ENCODE measurements around the gene TMEM81.
A peak's percentile ranks its signal among the peaks of the same experiment; 100 is the strongest.

The TMEM81 gene

DNA sequence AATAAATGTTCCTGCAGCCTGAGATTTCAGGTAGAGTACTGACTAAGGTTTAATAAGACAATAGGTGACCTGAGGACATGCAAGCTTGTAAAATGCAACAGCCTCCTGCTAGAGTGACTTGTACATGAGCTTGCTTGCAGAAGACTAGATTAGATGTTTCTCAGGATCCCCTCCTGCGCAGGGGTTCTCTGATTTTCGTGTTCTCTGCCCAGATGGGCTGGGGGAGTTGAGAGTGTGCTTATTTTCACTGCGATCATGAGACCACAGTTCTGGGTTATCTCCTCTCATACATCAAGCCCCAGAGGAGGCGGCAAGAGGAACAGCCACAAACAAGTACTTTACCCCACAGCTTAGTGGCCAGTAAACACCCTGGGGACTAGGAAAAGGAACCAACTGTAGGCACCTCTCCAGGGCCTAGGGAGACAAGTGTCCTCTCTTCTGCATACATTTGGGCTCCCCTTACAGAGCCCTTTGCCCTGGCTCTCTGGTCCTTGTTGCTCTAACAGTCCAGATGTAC lies 8.0 kb downstream of the TMEM81 start:
- DNase-seq (ENCODE audit: low spot score): no peak

DNA sequence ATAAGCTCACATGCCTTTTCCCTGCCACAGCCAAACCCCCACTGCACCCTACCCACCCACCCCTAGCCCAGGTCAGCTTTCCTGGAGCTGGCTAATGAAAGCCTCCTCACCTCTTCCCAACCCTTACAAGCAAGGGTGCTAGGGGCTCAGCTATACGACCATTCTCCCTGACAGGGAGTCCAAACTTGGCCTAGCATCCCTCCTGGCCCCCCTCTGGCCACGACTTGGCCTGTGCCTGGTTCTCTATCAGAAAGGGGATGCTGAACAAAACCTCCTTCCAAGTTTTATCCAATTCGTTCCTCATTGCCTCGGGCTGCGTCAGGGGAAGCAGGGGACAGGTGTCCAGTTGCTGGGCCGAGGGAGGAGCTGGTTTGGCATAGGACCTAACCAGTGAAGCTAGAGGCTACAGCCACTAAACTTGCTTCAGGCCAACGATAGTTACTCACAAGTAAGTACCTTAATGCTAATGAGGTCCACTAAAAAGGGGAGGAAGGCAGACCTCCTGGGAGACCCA lies 8.6 kb downstream of the TMEM81 start:
- DNase-seq (ENCODE audit: low spot score): no peak

DNA sequence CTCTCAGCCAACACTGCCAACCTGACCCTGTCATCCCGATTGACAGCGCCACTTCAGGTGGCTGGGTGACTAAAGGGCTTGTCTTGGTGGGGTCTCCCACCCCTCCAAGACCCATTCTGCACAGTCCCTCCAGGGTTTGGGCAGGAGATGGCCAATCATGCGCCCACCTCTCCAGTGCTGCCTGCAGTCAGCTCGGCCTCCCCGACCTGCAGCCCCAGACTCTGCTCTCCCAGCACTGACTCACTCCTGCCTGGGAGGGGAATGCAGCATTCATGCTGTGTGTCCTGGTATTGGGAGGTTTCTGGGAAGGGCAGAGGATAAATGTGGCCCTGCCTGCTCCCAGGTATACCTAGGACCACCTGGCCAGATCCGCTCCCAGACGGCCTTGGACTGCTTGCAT lies 9.7 kb downstream of the TMEM81 start:
- DNase-seq (ENCODE audit: low spot score): no peak

DNA sequence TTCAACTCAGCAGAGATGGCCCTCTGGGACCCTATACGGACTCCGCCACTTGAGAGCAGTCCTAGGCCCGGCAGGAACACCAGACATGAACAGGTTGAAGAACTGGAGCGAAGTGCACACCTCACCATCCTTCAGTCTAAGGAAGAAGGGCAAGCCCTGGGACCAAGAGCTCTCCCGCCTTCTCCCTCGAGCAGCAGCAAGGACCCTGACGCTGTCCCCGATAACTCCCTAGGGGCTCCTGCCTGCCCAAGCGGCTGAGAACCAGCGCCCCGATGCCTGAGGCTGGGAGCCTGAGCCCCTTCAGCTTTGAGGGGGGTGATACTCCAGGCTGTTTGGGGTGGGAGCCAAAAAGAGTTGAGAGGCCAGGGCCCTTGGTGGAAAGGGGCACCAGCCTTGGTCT lies 10.2 kb downstream of the TMEM81 start:
- DNase-seq (ENCODE audit: low spot score): no peak

DNA sequence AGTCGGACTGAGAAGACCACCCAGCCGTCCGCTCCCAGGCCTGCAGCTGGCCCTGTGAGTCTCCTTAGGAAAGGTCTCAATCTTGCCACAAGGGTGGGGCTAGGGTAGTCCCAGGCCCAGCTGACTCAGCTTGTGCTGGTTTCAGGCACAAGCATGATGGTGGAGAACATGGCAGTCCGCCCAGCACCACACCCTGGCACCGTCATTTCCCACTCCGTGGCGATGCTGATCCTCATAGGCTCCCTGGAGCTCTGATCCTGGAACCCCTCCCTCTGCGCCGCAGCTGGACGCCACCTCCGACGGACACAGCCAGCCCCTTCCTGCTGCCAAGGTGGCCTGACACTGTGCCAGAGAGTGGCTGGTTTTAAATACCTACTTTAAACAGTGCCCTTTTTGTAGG lies 10.7 kb downstream of the TMEM81 start:
- peak; percentile 15 for DNase-seq (ENCODE audit: low spot score)

DNA sequence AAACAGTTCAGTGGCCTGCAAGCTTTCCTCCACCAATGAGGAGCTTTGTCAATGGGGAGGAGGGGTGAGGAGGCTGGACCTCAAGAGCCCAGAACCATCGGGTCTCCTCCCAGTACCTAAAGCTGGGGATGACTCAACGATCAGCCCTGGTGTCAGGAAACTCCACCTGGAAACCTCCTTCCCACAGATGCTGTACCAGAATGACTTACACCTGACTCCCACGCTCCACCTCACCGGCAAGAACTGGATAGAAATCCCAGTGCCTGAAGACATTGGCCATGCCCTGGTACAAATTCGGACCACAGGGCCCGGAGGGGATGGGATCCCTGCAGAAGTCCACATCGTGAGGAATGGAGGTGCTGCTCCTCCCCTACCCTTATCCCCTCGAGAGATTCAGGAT lies 11.4 kb downstream of the TMEM81 start:
- no peak for DNase-seq (ENCODE audit: low spot score)

DNA sequence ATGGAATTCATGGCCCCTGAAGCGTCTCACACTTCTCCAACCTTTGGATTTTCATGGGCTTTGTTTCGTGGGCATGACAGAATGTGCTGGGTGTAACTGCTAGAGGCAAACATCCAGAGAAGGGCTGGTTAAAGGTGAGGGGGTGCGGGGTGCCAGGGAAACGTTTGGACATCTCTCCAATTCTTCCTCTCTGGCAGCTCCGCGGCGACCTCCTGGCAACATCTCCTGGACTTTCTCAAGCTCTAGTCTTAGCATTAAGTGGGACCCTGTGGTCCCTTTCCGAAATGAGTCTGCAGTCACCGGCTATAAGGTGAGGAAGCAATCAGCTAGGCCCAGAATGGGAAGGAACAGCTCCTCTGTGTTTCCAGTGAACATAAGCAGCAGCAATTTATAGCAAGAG lies 12.0 kb downstream of the TMEM81 start:
- no peak for DNase-seq (ENCODE audit: low spot score)

DNA sequence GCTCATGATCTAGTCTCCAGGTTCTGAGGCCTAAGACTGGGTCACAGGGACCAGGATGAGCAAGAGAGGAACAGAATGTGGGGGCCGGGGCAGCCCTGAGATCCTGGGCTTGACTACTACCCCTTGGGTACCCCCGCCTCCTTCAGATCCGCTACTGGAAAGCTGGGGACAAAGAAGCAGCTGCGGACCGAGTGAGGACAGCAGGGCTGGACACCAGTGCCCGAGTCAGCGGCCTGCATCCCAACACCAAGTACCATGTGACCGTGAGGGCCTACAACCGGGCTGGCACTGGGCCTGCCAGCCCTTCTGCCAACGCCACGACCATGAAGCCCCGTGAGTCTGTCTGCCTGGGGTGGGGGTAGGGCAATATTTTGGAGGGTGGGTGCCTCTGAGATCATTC lies 12.5 kb downstream of the TMEM81 start:
- no peak for DNase-seq (ENCODE audit: low spot score)

DNA sequence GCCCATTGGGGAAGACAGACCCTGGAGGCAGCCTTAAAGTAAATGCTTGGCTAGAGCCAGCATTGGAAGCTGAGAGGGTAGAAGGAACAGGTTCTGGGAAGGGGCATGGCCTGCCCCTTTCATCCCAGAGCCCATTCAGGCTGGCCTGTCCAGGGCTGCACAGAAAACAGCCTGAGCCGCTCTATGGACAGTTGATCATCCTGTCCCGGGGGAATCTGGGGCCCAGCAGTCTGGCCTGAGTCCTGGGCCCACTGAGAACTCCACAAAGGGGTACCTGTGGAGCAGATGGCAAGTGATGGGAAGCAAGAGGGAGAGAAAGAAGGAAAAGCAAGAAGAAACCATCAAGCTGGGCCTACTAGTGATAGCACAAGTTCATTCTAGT lies 13.2 kb downstream of the TMEM81 start:
- DNase-seq (ENCODE audit: low spot score): no peak

DNA sequence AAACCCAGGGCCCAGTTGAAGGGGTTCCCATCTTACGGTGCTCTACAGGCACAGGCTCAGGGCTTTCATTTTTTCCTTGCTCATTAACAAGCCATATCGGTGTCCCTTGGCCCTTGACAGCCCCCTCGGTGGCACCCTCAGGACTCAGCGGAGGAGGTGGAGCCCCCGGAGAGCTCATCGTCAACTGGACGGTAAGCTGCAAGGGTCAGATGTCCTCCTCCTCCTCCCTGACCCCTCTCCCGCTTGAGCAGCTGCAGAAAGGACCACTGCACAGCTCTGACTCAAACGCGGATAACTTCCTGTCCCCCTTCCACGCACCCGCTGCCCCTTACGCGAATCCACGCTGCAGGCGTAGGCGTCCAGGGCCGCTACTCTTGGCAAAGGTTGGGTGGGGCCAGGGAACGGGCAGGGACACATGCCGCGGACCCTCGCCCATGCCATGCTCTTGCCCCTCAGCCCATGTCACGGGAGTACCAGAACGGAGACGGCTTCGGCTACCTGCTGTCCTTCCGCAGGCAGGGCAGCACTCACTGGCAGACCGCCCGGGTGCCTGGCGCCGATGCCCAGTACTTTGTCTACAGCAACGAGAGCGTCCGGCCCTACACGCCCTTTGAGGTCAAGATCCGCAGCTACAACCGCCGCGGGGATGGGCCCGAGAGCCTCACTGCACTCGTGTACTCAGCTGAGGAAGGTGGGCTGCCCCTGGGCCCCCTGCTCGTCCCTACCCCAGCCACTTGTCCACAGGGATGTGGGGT lies 14.7 kb downstream of the TMEM81 start:
- no peak for DNase-seq (ENCODE audit: low spot score)

DNA sequence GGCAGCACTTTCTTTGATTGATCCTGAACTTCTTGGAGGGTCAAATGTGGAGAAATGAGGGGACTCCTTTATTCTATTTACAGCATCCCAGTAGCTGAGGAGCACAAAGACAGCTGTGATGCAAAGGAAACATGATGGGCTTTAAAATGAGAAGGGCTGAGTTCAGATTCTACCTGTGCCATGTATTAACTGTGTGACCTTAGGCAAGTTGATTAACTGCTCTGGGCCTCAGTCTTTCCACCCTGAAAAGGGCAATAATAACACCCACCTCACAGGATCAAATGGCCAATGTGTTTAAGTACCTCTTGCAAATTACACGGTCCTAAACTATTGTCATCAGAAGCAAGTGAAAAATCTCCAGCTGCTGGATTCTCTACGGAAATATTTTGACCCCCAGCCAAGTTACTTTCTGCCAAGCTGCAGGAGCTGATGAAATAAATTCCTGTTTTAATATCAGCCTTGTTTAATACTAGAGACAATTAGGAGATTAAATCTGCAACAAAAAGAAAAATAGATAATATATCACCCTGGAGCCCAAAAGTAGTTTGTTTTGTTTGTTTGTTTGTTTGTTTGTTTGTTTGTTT lies 15.7 kb downstream of the TMEM81 start:
- DNase-seq (ENCODE audit: low spot score): no peak

DNA sequence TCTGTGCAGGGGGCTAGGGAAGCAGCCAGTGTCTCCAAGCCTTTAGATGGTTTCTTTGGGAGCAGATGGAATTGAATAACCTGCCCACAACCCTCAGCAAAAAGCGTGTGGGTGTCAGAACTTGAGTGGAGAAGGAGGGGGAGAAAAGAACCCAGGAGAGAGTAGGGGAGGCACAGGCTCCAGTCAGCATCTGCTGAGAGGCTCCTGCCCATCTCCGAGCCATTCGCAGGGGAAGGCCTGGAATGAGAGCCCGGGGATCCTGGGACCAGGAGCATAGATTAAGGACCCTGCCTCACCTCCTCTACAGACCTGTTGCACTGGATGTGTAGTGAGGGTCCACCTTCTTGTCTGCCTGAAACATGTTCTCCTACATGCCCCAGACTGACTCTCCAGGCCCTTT lies 16.3 kb downstream of the TMEM81 start:
- no peak for DNase-seq (ENCODE audit: low spot score)

DNA sequence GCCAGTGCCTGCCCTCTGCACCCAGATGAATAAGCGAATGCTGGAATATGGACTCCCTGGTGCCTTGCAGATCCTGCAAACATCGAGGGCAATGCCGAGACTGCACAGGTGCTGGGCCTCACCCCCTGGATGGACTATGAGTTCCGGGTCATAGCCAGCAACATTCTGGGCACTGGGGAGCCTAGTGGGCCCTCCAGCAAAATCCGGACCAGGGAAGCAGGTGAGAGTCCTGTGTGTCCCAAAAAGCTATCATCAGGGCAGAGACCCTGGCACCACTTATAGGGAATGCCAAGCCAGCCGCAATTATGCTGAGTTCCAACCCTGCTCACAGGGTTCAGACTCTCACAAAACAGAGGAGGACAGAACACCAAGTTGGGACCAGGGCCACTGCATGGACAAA lies 17.2 kb downstream of the TMEM81 start:
- DNase-seq (ENCODE audit: low spot score): no peak

DNA sequence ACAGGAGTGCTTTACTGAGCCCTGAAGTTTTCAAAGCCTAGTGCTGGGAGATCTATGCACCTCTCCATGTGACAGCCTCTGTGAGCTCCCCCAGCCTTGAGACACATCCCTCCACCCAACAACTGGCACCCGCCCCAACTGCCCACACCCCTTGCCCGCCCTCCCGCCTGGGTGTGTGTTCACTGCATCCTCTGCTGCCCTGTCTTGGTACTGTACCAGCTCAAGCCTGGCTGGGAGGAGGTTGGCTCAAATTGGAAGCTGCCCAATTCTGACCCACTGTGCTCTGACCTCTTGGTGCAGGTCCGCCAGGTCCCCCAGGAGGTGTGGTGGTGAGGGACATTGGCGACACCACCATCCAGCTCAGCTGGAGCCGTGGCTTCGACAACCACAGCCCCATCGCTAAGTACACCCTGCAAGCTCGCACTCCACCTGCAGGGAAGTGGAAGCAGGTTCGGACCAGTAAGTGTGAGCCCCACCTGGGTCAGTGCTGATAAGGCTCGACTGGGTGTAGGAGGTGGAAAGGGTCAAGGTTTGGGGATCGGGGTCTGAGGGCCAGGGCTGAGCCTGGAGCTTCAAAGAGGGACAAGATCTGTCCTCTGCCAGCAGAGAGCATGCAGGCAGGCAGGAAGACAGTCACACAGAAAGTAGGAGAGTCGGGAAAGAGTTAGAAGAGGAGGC lies 18.0 kb downstream of the TMEM81 start:
- DNase-seq (ENCODE audit: low spot score): no peak

DNA sequence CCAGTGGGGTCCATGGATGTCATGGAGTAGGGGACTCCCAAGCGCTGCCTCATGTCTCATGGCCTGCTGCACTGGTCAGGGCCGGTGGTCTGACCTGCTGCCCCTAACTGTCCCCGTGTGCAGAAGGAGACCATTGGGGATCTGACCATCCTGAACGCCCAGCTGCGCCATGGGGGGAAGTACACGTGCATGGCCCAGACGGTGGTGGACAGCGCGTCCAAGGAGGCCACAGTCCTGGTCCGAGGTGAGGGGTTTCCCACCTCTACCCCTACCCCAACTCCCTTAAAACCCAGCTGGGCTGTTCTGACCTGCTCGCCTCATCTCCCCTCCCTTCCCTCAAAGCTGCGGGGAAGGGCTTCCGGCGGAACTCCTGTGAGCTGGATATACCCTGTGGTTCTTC lies 18.6 kb downstream of the TMEM81 start:
- DNase-seq (ENCODE audit: low spot score): no peak

DNA sequence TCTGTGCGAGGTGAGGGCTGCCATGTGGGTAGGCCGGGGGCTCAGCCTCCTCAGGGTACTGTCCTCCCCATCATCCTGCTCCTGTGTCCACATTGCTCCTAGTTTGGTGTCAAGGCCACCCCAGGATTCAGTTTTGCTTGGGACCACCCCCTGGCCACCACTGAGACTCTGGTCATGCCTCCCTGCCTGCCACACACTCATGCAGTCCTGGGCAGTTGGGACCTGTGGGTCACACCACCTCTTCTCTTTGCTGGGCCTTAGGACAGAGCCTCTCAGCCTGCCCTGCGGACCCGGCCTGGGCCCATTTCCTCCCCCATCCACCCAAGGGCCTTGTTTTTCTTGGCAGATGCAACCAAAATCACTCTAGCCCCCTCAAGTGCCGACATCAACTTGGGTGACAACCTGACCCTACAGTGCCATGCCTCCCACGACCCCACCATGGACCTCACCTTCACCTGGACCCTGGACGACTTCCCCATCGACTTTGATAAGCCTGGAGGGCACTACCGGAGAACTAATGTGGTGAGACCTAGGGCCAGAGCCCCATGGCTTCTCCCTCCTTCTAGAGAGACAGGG lies 19.4 kb downstream of the TMEM81 start:
- DNase-seq (ENCODE audit: low spot score): no peak

DNA sequence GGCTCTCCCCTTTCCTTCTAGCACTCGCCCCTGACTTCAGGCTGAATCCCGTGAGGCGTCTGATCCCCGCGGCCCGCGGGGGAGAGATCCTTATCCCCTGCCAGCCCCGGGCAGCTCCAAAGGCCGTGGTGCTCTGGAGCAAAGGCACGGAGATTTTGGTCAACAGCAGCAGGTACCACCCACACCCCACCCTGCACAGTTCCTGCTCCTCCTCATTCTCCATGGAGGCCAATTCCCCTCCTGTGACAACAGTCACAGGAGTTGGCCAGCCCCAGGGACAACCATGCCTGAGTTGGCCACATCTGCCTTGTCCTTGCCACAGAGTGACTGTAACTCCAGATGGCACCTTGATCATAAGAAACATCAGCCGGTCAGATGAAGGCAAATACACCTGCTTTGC lies 20.0 kb downstream of the TMEM81 start:
- no peak for DNase-seq (ENCODE audit: low spot score)

DNA sequence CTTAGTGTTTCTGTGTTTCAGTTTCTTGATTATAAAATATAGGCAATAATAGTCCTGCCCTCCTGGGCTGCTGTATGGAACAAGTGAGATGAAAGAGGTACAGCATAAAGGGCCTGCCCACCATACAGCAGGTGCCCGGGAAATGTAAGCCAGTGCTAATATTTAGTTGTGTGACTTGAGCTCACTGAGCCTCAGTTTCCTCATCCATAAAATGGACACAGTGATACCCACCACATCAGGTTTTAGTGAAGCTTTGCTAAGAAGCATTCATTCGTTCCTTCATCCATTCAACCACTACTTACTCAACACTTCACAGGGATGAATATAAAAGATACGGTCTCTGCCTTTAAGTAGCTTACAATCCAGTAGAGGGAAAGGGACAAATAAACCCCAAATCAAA lies 21.4 kb downstream of the TMEM81 start:
- DNase-seq (ENCODE audit: low spot score): no peak

DNA sequence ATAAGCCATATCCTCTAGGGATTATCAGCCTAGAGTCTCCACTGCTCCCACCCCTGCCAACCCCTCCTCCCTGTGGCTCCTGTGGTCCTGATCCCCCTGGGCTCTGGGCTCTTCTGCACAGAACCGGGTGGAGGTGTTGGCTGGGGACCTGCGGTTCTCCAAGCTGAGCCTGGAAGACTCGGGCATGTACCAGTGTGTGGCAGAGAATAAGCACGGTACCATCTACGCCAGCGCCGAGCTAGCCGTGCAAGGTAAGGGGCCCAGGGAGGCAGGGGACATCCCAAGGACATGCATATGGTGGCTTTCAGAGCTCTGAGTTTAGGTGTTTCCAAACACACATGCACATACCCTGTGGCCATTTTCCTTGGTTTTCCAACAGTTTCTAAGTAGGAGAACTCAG lies 21.9 kb downstream of the TMEM81 start:
- no peak for DNase-seq (ENCODE audit: low spot score)

DNA sequence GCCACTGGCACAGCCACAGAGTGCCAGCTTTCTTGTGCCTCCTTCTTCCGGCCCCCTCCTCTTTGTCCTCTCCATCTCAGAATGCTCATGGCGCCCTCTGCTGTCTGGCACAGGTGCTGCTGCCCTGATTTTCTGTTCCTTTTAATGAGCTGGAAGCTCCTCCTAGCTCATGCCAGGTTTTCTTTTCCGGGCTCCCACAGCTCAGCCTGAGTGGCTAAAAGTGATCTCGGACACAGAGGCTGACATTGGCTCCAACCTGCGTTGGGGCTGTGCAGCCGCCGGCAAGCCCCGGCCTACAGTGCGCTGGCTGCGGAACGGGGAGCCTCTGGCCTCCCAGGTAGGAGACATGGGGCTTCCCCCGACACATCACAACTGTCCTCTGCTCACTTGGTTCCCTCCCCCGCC lies 22.6 kb downstream of the TMEM81 start:
- DNase-seq (ENCODE audit: low spot score): peak; percentile 53

DNA sequence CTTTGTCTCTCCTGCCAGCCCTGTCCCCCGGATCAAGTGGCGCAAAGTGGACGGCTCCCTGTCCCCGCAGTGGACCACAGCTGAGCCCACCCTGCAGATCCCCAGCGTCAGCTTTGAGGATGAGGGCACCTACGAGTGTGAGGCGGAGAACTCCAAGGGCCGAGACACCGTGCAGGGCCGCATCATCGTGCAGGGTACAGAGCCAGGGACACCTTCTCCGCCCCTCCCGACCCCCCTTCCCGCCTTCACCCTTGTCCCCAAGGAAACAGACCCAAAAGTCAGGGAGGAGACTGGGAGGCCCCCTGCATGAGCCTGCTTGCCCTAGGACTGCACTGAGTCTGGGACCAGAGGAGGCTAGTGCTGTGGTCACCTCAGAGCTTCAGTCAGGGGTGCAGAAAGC lies 23.0 kb downstream of the TMEM81 start:
- DNase-seq (ENCODE audit: low spot score): no peak

DNA sequence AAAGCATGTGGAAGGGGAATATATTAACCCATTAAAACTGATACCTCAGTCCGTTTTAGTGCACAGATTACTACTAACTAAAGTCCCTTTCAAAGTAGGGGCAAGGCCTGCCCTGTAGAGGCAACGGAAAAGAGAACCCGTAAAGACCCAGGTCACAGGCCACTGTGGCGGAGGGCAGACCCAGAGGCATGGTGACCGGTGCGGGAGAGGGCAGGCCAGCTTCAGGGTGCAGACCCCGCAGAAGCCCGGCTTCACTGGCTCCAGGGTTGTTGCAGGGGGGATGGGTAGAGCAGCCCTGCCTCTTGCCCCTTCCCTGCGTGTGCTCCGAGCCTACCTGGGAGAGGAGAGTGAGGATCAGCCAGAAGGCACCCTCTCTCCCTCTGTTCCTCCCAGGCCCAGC lies 23.5 kb downstream of the TMEM81 start:
- DNase-seq (ENCODE audit: low spot score): no peak

DNA sequence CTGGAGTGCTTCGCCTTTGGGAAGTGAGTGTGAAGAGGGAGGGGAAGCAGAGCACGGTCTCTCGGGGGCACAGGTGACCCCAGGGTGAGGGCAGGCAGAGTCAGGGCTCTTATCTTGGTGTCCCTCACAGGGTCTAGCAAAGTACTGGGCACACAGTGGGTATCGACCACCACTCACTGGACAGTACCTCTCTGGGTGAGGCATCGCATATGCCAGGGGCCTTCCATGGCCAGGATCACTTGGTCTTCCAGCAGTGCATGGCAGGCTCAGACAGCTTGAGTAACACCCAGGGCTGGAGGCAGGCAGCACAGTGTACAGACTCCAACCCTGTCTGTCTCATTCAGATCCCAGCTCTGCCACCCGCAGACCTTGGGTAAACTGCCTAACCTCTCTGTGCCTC lies 24.6 kb downstream of the TMEM81 start:
- DNase-seq (ENCODE audit: low spot score): no peak

Data from hematopoietic multipotent progenitor cell treated with erythropoietin and hydrocortisone succinate and interleukin-3 and kit ligand, for 17 days (in vitro differentiated cells).